Measurements from ENCODE around the gene RAD51B.

DNA sequence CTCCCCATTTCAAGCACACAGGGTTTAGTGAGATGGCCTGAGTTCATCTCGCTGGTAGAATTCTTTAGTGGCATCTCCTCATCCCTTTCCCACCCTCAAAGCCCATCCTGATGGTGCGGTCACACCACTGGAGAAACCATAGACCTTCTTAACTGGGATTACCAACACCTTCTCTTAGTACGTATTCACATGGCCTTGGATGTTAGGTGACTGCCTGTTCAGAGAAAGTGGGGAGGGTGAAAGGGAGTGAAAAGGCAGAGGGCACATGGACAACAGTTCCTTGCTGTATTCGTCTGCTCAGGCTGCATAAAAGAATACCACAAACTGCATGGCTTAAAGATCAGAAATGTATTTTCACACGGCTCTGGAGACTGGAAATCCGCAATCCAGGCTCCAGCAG lies 667.2 kb downstream of the RAD51B start:
- TF ChIP-seq, protein P1, sequence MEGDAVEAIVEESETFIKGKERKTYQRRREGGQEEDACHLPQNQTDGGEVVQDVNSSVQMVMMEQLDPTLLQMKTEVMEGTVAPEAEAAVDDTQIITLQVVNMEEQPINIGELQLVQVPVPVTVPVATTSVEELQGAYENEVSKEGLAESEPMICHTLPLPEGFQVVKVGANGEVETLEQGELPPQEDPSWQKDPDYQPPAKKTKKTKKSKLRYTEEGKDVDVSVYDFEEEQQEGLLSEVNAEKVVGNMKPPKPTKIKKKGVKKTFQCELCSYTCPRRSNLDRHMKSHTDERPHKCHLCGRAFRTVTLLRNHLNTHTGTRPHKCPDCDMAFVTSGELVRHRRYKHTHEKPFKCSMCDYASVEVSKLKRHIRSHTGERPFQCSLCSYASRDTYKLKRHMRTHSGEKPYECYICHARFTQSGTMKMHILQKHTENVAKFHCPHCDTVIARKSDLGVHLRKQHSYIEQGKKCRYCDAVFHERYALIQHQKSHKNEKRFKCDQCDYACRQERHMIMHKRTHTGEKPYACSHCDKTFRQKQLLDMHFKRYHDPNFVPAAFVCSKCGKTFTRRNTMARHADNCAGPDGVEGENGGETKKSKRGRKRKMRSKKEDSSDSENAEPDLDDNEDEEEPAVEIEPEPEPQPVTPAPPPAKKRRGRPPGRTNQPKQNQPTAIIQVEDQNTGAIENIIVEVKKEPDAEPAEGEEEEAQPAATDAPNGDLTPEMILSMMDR (IDR thresholded peaks at IDR 0.05) = no peak
- TF ChIP-seq POLR2A (IDR thresholded peaks at IDR 0.05) = no peak
- TF ChIP-seq EP300 (IDR thresholded peaks at IDR 0.05) = no peak

Data from tibial nerve (tissue), 4 donors.